A673 (cell line): Measurements from ENCODE around the gene KMT2C.

Experiments used
- CTCF ChIP-seq: fragments of 300-800, 200-600 bp; sonication (generic); conservative IDR thresholded peaks from 2 replicates; pipeline ENCODE4 v1.5.1; 2017; ENCODE audit warnings: low read depth, mild to moderate bottlenecking, antibody characterized with exemption, low read length, moderate library complexity, mixed read lengths
- EZH2 ChIP-seq: fragments of 200-600 bp; sonication (generic); IDR thresholded peaks from 2 replicates; pipeline ENCODE4 v1.6.1; 2017; ENCODE audit warnings: borderline replicate concordance, low read depth, mild to moderate bottlenecking, mixed read lengths, antibody characterized with exemption, low read length; ENCODE audit not compliant: poor library complexity, severe bottlenecking

DNA sequence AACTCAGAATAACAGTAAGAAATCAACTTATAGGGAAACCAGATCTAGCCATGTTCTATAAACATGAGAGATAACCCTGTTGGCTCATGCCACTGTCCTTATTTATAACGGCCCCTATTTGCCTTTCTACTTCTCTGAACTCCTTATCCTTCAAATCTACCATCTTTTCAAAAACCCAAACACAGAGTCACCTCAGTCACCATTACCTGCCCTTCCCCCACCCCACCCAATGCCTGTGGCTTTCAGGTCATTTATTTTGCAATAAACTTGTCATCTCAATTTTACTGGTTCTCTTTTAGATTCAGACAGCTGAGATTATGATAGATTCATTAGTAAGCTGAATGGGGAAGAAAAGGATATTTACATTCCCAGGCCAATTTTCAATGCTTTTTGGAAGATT lies 53.6 kb downstream of the KMT2C start:
- no peak for TF ChIP-seq CTCF
- TF ChIP-seq EZH2, result no peak
